GM08714 (cell line): ENCODE results near the gene ZFHX3.

Experiments
- H3K4me3 ChIP-seq: fragments of 200-500 bp; sonication (Bioruptor generic); 2 replicates; pipeline ENCODE4 v1.5.1; 2014; ENCODE audit warnings: mild to moderate bottlenecking, low read length, inconsistent platforms
- ZNF274 ChIP-seq: IDR thresholded peaks from 2 replicates; pipeline ENCODE4 v1.6.1; 2012; ENCODE audit warnings: mild to moderate bottlenecking, low read depth, low read length

Gene ZFHX3

GRCh38 chr16:72937916-72938794 is 109.8 kb downstream of the ZFHX3 start:
- TF ChIP-seq ZNF274, result no peak
- no peak overlapping the region for H3K4me3 ChIP-seq

- no peak for TF ChIP-seq ZNF274
- H3K4me3 ChIP-seq, result no peak overlapping the region
These were observed 110.6 kb downstream of the ZFHX3 start for GRCh38 chr16:72937360-72937759.

GRCh38 chr16:72936408-72936807 is 111.5 kb downstream of the ZFHX3 start:
- no peak for TF ChIP-seq ZNF274

GRCh38 chr16:72935896-72936295 is 112.0 kb downstream of the ZFHX3 start:
- H3K4me3 ChIP-seq, result no peak overlapping the region
- no peak for TF ChIP-seq ZNF274

More at GRCh38 chr16:72936408-72936807, 111.5 kb downstream of the ZFHX3 start:
- H3K4me3 ChIP-seq, result no peak overlapping the region

GRCh38 chr16:72934636-72935403 is 113.1 kb downstream of the ZFHX3 start:
- no peak overlapping the region for H3K4me3 ChIP-seq
- no peak for TF ChIP-seq ZNF274

- TF ChIP-seq ZNF274, result no peak
- H3K4me3 ChIP-seq, result no peak overlapping the region
These were observed 115.1 kb downstream of the ZFHX3 start for GRCh38 chr16:72932677-72933335.

- no peak for TF ChIP-seq ZNF274
- no peak overlapping the region for H3K4me3 ChIP-seq
These were observed 115.9 kb downstream of the ZFHX3 start for GRCh38 chr16:72932050-72932449.

GRCh38 chr16:72930396-72930795 is 117.5 kb downstream of the ZFHX3 start:
- no peak overlapping the region for H3K4me3 ChIP-seq
- no peak for TF ChIP-seq ZNF274

- no peak overlapping the region for H3K4me3 ChIP-seq
- no peak for TF ChIP-seq ZNF274
These were observed 119.6 kb downstream of the ZFHX3 start for GRCh38 chr16:72928090-72928981.

GRCh38 chr16:72927199-72928089 is 120.5 kb downstream of the ZFHX3 start:
- no peak overlapping the region for H3K4me3 ChIP-seq
- no peak for TF ChIP-seq ZNF274

GRCh38 chr16:72926177-72927070 is 121.5 kb downstream of the ZFHX3 start:
- TF ChIP-seq ZNF274, result no peak
- no peak overlapping the region for H3K4me3 ChIP-seq

- no peak overlapping the region for H3K4me3 ChIP-seq
- no peak for TF ChIP-seq ZNF274
These were observed 122.3 kb downstream of the ZFHX3 start for GRCh38 chr16:72925631-72925979.
